ENCODE results near the gene SLC41A3. TPM values are rescaled to one million over a fixed set of nuclear protein-coding genes. Genes with fewer than 3 reads are reported as not detected.

SLC41A3 gene
- polyA plus RNA-seq, 1 donor: 72.0 TPM

DNA sequence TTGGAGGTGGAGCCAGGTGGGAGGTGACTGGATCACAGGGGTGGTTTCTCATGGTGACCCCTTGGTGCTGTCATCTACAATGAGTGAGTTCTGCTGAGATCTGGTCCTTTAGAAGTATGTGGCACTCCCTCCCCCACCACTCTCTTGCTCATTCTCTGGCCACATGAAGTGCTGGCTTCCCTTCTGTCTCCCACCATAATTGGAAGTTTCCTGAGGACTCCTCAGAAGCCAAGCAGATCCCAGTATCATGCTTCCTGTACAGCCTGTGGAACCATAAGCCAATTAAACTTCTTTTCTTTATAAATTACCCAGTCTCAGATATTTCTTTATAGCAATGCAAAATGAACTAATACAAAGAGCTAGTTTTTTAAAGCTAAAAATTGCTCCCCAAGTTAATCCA is 54.7 kb downstream of the SLC41A3 start:
- DNase-seq: no peak

DNA sequence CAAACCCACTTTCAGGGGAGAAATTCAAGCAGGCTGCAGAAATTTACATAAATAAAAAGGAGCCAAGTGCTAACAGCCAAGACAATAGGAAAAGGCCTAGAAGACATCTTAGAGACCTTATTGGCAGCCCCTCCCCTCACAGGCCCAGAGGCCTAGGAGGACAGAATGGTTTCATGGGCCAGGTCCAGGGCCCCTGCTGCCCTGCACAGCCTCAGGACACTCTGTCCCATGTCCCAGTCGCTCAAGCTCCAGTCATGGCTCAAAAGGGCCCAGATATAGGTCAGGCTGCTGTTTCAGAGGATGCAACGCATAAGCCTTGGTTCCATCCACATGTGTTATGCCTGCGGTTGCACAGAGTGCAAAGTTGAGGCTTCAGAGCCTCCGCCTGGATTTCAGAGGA is 55.8 kb downstream of the SLC41A3 start:
- DNase-seq: no peak

DNA sequence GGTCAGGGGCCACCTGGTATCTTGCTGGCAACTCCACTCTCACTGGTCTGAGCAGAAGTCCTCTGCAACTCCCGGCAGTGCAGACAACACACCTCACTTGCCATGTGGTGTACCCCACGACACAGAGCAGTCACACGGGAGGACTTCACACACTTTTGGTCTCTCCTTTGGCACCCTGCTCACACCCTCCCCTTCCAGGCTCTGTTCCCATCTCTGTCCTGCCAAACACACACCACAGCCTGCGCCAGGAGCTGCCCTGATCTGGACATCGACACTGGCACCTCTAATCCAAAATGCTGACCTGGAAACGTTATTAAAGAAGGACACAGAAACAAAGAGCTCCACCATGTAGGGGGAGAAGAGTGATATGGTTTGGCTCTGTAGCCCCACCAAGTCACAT is 57.2 kb downstream of the SLC41A3 start:
- DNase-seq: no peak

DNA sequence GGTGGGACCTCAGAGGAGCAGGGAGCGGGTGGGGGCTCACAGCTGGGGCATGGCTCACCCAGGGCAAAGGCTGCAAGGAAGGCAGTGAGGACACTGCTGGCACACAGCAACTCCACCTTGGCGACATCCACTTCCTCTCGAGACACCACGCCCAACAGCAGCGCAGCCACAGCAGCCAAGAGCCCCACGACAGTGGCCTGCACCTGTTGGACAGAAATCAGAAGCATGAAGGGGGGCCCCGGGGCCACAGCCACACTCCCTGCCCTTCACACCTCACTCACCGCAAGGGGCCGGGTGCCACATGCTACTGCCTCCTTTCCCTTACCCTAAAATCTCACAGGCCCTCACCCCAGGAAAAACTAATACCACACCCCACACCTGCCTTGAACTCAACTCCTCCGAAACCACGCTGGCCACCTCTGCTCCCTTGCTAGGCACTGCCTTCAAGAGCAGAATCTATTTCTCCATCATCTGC is 57.6 kb downstream of the SLC41A3 start:
- no peak for DNase-seq

DNA sequence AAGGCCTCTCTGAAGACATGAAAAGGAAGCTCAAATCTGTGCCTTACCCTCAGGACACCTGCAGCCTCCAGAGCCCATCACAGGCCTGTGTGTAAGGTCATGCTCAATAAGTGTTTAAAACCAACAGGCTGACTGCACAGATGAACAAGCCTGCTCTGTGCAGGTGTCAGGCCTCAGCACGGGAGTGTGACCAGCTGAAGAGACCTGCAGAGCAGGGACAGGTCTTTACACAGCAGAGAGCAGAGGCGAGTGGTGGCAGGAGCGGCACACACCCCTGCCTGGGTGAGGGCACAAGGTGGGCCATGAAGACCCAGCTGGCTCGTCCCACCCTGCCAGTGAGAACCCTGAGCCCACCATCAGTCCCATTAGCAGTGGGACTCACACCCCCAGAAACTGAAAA is 58.1 kb downstream of the SLC41A3 start:
- no peak for DNase-seq

DNA sequence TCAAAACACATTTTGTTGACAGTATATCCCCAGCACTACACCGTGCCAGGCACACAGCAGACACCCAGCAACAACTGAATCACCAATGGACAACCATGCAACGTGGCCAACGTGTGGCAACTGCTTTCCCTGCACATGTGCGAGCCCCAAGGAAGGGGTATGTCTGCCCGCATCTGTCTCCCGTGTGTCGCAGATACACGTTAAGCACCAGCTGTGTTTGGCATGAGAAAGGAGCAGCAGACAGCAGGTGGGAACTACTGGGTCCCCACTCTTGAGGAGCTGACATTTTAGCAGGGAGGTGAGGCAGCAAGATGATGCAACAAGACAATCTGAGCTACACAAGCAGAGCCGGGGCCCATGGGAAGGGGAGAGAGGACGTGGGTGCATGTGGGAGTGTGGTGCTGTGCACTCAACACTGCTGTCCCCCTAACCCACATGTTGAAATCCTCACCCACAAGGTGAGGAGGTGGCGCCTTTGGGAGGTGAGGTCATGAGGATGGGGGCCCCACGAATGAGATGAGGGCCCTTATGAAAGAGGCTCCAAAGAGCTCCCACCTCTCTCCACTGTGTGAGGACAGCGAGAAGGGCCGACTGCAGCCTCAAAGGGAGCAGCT is 58.7 kb downstream of the SLC41A3 start:
- DNase-seq: no peak

DNA sequence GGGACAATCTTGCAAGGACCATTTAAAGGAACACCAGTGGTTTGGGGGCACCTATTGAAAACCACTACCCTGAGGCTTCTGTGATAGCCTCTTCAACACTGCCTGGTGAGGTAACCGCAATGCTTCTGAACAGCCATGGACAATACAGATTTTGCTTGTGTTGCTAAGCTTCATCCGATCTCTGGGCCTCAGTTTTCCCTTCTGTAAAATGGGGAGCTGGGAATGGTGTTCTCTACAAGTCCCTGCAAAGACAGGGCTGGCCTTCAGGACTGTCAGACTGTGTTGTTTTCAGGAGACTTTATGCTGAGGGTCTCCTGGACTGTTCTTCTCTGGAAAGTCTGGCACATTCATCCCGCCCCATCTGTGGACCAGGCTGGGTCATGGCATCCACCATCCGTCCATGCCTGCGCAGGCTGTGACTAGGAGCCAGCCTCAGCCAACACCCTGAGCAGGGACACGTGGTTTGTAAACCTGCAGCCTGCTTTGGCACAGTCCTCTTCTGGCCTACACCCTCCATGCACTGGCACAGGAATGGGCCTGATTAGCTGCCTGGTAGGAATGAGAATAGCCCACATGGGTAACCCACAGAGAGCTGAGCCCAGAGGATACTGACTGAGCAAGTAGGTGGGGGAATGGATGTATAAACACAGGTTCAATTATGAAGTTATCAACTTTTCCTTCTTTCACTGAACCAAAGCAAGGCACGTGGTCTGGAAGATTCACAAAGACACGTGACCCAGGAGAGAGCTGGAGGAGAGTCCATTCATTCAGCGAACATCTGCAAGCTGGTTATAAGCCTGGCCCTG is 59.7 kb downstream of the SLC41A3 start:
- no peak for DNase-seq

DNA sequence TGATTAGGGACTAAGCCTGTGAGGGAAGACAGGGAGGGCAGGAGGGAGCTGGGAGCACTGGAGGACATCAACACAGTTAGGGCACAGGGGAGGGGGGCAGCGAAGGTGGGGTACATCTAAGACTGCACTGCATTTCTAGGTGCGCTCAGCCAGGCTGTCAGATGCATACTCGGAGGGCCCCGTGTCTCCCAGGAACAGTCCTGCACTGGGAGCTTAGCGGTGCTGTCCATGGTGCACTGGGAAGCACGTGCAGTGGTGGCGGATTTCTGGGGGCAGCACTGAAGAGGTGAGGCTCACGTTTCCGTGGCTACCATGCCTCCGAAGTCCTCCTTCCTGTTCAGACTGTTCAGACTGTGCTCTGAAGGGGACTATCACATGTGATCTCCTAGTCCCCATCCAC is 60.5 kb downstream of the SLC41A3 start:
- no peak for DNase-seq

DNA sequence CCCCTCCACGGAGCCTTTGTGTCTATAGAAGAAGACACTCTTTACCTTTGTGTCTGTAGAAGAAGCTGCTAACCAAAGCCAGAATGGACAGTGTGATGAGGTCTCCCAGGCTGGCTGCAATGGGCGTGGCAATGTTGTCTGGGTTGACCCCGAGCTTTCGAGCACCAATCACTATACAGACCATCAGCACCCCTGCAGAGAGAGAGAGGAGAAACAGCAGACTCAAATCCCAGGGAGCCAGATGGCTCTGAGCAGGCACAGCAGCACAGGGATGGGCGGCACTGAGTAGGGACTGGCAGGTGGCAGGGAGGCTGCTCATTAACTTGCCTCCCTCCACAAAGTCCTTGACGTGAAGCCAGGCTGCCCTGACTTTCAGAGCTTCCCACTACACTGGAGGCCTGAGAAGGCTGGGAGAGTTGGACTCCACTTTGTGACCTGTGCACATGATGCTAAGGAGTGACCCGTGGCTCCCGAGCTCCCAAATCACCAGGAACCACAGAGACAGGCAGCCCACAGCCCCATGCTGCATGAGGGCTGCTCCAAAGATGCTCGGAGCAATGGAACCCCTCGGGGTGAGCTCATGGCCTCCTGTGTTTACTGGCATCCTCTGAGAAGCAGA is 61.1 kb downstream of the SLC41A3 start:
- no peak for DNase-seq

DNA sequence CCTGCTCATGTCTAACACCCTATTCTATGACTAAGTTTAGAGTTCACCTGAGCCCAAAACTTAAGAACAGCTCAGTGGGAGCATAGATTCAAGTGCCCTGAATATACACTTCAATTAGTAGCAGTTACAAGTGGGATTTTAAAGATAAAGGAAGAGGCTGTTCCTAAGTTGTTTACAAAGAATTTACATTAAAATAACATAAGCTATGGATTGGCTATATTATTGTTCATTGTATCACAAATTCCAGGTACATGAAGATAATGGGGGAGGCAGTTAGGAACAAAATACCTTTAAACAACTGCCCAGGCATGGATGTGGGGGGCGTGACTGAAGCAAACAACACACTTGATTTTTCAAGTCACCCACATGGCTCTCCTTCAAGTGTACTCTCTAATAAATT is 62.2 kb downstream of the SLC41A3 start:
- DNase-seq: no peak

DNA sequence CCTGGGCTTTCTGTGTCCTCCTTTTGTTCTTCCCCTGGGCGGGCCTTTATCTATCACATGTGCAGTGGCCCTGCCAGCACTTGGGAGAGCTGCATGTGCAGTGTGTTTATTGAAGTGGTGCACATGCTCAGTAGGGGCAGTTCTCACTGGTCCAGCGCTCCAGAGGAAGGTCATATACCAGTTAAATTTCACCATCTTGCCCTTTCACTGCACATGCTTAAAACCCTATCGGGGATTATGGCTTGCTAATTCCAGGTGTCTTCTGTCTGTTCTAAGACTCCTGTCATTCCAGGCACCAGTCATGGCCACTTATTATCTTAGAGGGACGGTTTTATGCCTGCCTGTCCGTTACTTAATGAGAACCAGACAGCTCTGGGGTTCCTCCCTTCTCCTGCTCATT is 62.7 kb downstream of the SLC41A3 start:
- DNase-seq: peak; percentile 55

DNA sequence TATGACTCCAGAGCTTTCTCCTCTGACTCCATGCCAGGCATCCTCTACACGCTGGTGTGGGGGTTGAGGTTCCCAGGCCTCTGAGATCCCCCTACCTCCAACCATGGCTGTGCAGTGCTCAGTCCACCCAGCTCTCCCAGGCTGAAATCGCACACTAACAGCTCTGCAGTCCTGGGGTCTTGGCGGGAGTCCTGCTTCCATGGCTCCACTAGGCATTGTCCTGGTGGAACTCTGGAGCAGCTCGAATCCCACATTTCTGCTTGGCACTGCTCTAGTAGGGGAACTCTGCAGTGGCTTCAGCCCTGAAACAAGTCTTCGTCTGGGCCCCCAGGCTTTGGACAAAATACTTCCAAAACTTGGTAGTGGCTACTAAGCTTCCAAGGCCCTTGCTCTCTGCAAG is 64.2 kb downstream of the SLC41A3 start:
- DNase-seq: no peak

DNA sequence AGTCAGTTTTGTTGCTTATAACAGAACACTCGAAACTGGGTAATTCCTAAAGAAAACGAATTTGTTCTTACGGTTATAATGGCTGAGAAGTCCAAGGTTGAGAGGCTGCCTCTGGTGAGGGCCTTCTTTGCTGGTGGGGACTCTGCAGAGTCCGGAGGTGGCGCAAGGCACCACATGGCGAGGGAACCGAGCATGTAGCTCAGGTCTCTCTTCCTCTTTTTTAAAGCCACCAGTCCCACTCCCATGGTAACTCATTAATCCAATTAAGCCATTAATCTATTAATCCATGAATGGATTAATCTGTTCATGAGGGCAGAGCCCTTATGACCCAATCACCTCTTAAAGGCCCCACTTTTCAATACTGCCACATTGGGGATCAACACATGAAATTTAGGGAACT is 64.9 kb downstream of the SLC41A3 start:
- no peak for DNase-seq

DNA sequence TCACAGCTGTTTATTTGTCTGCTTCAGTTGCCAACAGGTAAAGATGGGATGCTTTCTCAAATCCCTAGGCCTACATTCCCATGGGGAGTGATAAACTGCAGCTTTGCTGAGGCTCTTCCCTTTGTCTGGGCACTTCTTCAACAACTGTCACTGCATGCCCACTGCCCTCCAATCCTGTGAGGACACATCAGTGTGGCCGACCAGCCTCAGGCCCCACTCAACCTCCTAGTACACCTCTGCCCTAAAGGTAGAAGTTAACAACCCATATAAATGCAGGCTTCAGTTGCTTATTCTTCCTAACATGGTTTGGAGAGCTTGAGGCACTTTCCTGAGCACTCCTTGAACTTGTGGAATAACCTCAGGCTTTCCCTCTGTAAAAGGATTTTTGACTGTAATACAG is 65.4 kb downstream of the SLC41A3 start:
- no peak for DNase-seq

DNA sequence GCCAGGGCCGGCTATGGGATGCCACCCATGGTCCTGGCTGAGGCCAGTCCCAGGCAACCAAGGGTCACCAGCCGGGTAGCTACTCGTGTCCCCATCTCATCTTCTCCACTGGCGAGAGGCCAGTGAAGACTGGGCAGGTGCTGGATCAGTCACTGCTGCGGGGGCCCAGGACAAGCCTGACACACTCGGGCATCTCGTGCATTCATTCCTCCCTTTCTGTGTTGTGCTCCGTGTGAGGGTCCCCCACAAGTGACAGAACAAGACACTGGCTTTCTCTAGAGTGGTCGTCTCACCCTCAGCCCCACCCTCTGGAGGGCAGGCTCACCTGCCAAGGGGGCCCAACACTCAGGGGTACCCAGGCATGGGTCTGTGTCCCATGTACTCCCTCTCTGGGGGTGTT is 66.6 kb downstream of the SLC41A3 start:
- no peak for DNase-seq

DNA sequence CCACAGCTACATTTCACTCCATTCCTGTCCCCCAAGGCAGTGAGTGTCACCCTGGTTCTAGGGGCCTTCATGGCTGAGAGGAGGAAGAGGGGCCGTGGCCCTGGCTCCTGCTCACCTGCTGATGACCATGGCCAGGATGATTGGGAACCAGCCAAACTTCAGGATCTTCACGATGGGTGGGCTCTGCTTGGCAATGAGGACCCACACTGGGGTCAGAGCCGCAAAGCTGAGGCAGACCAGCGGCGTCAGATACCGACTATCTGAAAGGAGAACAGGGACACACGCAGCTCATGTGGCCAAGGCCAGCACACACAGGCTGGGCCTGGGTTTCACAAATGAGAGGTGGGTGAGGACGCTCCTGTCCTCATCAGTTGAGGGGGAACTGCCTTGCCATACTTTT is 67.3 kb downstream of the SLC41A3 start:
- no peak for DNase-seq

DNA sequence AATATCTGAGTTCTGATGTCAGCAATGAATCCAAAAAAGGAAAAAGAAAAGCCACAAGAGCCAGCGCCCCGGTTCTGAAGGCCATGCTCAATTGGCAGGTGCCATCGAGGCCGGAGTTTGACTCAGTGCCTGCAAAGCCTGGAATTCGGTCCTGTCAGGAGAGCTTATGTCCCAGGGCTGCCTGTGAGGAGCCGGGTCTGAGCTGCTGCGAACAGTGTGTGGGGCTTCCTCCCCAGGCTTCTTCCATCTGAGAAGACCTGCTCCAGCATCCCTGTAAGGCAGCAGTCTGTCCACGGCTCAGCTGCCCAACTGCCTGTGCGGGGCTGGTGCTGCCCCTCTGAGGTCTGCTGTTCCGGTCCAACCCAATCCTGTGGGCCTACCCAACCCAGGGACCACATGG is 68.8 kb downstream of the SLC41A3 start:
- DNase-seq: no peak

DNA sequence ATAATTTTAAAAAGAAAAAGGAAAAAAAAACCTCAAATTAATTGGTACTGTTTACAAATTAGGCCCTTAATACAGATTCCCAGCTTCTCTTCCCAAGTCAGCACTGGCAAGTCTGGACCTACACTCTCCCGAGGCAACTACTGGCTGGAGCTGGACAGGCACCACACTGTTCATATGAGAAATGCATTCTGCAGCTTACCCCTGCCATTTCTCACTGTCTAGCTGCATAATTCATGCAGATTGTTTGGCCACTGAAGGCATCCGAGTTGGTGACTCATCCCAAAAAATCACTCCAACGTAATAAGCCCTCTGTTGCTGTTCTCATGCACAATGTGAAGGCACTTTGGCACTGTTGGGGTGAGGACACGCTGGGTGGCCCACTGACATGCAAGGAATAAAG is 69.7 kb downstream of the SLC41A3 start:
- no peak for DNase-seq

DNA sequence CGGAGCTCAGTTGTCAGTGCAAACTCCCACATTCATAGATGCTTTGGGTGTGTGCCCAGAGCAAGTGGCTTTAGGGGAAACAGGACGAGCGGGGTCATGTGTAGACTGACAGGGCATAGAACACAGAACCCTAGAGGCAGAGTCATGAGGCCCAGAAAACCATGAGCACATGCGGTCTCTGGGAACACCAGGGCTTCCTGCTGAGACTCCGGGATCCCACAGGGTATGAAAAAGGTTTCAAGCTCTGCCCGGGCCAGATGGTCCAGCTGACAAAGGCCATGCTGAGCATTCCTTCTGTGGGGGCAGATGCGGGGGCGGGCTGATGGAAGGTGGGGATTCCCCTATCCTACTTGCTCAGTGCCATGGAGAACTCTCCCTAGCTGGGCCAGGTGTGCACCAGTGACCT is 70.2 kb downstream of the SLC41A3 start:
- no peak for DNase-seq

DNA sequence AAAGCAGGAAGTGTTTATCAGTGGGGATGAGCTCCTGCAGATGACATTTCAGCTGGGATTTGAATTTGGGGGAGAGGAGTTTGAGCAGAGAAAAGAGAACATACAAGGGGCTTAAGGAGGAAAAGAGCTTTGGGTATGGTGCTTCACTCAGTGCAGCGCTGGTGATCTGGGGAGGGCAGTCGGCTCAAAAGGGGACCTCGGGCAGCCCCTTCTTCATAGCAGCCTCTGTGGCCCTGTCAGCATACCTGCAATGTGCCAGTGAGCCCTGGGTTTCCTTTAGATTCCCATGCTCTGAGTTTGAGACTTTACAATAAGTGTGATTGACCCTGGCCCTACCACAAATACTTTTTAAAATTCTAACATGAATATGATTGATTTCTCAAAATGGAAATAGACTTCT is 74.7 kb downstream of the SLC41A3 start:
- no peak for DNase-seq

DNA sequence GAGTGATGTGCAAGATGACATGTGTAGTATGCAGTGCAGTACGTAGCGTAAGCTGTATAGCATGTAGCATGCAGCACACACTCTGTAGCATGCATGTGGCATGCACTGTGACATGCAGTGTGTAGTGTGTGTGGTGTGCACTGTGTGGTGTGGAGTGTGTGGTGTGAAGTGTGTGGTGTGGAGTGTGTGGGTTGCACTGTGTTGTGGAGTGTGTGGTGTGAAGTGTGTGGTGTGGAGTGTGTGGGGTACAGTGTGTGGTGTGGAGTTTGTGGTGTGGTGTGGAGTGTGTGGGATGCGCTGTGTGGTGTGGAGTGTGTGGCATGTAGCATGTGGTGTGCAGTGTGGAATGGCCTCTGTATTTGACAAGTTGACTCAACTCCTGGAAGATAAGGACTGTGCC is 75.7 kb downstream of the SLC41A3 start:
- DNase-seq: no peak

DNA sequence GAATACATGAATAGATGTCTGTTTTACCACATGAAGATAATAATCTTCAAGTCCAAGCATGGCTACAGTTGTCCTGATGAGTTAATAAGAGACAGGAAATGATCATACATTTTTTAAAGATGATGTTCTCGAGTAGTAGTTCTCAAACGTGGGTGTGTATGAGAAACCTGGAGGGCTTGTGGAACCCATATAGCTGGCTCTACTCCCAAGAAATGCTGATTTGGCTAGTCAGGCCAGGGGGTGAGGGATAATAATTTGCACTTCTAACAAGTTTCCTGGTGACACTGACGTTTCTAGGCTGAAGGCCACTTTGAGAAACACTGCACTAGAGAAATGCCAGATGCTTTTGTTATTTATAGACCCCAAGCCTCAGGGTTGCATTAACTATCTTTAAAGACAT is 78.0 kb downstream of the SLC41A3 start:
- no peak for DNase-seq

DNA sequence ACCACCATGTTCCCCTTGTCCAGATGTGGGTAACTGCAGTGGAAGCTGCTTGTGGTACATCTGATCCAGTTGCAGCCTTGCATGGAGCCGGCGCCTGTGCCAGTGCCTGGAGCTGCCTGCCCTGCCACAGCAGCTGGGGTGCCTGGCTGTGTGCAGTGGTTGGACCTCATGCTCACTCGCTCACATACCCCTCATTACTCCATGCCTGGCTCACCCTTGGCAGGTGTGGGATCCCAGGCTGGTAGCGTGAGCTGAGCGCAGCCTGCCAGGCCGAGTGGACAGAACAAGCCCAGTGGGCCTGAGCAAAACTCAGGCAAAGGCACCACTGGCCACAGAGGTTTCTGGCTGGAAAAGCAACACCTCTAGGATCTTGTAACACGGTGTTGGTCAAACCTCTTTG is 79.2 kb downstream of the SLC41A3 start:
- no peak for DNase-seq

DNA sequence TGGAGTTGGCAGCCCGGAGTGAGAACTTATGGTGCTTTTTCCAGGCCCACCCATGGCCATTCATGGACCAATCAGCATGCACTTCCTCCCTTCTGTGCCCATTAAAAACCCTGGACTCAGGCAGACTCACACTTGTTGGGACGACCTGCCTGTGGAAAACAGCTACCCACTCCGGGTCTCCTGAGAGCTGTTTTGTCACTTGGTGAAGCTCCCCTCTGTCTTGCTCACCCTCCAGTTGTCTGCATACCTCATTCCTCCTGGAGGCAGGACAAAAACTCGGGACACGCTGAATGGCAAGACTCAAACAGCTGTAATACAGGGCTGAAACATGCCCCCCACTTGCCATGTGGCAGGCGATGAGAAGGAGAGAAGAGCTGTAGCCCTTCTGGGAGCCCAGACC is 79.7 kb downstream of the SLC41A3 start:
- no peak for DNase-seq

Measured in left kidney (tissue), 2 donors.